ENCODE results near the gene EDN2. TPM values are rescaled to one million over a fixed set of nuclear protein-coding genes. Genes with fewer than 3 reads are reported as not detected.

Gene EDN2
- total and polyA plus RNA-seq, 2 of the 8 experiments (the other 6 are each of a cell fraction or from before 2014, with no cell fraction given) = 0.32 to 0.39 TPM

DNA sequence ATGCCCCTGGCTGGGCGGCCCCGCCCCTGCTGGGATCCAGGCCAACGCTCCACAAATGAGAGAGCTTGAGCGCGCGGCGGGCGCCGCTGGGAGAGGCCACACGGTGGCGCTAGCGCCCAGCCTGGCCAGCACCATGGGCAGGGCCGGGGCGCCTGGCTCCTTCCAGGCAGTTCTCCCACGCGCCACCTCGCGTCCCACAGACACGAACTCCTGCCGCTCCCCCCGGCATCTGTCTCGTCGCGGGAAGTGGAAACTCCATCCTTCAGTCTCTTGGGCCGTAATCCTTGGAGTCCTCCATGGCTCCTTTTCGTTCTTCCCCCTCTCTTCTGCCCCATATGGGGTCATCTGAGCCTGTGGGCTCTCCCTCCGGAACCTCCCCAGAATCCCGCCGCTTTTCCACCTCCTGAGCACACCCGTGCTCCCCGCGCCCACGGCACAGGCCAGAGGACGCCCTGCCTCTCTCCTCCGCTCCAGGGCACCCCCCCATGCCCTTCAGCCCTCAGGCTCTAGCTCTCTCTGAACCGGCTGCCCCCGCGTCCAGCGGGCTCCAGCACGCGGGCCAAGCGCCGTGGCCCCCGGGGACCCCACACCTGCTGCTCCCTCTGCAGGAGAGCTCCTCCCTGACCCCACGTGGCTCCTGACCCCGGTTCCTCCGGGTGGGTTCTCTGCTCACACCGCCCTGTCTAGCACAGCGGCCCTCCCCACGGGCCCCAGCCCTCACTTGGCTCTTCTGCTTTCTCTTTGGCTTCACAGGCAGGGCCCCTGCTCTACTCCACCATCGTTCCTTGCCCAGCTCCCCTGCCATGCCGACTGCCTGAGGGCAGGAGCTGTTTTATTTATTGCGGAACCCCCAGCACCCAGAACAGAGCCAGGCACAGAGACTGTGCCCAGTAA is 31.9 kb upstream of the EDN2 start (continued):
- no peak for TF ChIP-seq SUZ12 (IDR thresholded peaks at IDR 0.05; ENCODE audit: low read length)
- no peak for TF ChIP-seq SP4 (IDR thresholded peaks at IDR 0.05; ENCODE audit: low read length)
- no peak for TF ChIP-seq ZNF274 (IDR thresholded peaks at IDR 0.05; ENCODE audit: borderline replicate concordance, extremely low read depth, low read length)
- no peak for TF ChIP-seq SRF (IDR thresholded peaks at IDR 0.05; ENCODE audit: low read depth, low read length)
- TF ChIP-seq CTBP2 (IDR thresholded peaks at IDR 0.05; ENCODE audit: borderline replicate concordance, insufficient read depth, insufficient read length, low read length) = no peak
- no peak for TF ChIP-seq SP2 (IDR thresholded peaks at IDR 0.05; ENCODE audit: low read length)
- TF ChIP-seq GTF2F1 (IDR thresholded peaks at IDR 0.05; ENCODE audit: borderline replicate concordance, low read depth, low read length) = no peak
- TF ChIP-seq TEAD4 (IDR thresholded peaks at IDR 0.05; ENCODE audit: low read depth, low read length) = no peak
- TF ChIP-seq TAF1 (IDR thresholded peaks at IDR 0.05; ENCODE audit: low read depth, low read length) = peak; percentile 36; the same call in 1 of the 2 replicates
- TF ChIP-seq MAFK (IDR thresholded peaks at IDR 0.05; ENCODE audit: low read depth, low read length) = no peak
- TF ChIP-seq, protein P1, sequence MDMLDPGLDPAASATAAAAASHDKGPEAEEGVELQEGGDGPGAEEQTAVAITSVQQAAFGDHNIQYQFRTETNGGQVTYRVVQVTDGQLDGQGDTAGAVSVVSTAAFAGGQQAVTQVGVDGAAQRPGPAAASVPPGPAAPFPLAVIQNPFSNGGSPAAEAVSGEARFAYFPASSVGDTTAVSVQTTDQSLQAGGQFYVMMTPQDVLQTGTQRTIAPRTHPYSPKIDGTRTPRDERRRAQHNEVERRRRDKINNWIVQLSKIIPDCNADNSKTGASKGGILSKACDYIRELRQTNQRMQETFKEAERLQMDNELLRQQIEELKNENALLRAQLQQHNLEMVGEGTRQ (IDR thresholded peaks at IDR 0.05; ENCODE audit: low read length) = no peak
- TF ChIP-seq RBBP5 (IDR thresholded peaks at IDR 0.05; ENCODE audit: borderline replicate concordance, low read depth, low read length) = no peak
- no peak for TF ChIP-seq POLR2AphosphoS5 (IDR thresholded peaks at IDR 0.05; ENCODE audit: low read depth, low read length)
- TF ChIP-seq CHD2 (IDR thresholded peaks at IDR 0.05; ENCODE audit: low read length) = no peak
- peak; percentile 71 for TF ChIP-seq E2F6 (IDR thresholded peaks at IDR 0.05)
- TF ChIP-seq MAX (IDR thresholded peaks at IDR 0.05) = peak; percentile 32; the same call in 1 of the 2 replicates
- TF ChIP-seq CBX5 (IDR thresholded peaks at IDR 0.05; ENCODE audit: low read depth, low read length) = no peak
- peak; percentile 56; the same call in 1 of the 2 replicates for TF ChIP-seq YY1 (IDR thresholded peaks at IDR 0.05; ENCODE audit: low read depth, low read length)
- TF ChIP-seq RXRA (IDR thresholded peaks at IDR 0.05; ENCODE audit: insufficient read depth, low read depth, low read length) = no peak
- no peak for TF ChIP-seq ATF2 (IDR thresholded peaks at IDR 0.05; ENCODE audit: low read length)
